ENCODE measurements around the gene CLDN14.

DNA sequence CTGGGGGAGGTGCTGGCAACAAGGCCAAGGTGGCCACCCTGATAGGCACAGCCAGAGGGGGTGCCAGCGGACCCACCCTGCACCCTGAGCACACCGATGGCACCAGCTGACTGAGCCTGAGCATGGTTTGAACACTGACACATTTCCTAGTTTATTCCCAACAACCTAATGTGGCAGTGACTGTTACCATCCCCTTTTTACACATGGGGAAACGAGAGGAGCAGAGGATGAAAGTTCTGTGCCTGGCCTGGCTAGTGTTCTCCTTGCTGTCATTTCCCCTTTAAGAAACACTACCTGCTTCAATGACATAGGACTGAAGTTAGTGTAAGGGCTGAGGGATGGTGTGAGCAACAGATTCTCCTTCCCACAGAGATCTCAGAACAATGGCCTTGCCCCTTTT lies 15.3 kb downstream of the CLDN14 start:
- TF ChIP-seq, protein P1, sequence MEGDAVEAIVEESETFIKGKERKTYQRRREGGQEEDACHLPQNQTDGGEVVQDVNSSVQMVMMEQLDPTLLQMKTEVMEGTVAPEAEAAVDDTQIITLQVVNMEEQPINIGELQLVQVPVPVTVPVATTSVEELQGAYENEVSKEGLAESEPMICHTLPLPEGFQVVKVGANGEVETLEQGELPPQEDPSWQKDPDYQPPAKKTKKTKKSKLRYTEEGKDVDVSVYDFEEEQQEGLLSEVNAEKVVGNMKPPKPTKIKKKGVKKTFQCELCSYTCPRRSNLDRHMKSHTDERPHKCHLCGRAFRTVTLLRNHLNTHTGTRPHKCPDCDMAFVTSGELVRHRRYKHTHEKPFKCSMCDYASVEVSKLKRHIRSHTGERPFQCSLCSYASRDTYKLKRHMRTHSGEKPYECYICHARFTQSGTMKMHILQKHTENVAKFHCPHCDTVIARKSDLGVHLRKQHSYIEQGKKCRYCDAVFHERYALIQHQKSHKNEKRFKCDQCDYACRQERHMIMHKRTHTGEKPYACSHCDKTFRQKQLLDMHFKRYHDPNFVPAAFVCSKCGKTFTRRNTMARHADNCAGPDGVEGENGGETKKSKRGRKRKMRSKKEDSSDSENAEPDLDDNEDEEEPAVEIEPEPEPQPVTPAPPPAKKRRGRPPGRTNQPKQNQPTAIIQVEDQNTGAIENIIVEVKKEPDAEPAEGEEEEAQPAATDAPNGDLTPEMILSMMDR (IDR thresholded peaks at IDR 0.05) = no peak
- no peak for TF ChIP-seq EZH2 (IDR thresholded peaks at IDR 0.05; ENCODE audit: borderline replicate concordance, insufficient read depth, low read depth, low read length, poor library complexity, severe bottlenecking)
